ENCODE data around the gene ELMO1. TPM values are rescaled to one million over a fixed set of nuclear protein-coding genes. Genes with fewer than 3 reads are reported as not detected.

The ELMO1 gene
- total and polyA plus RNA-seq, 2 experiments from 2014 or later, result 19.7 to 28.7 TPM

- Histone ChIP-seq H4K20me1 (ENCODE audit: insufficient read depth, poor library complexity, severe bottlenecking) (no peaks in the 10 kb centered on the region), H3K9me2 (replicated peaks; ENCODE audit: insufficient read depth) (no peaks in the 10 kb centered on the region), H3K9me3 (ENCODE audit: low read depth) (no peaks in the 10 kb centered on the region), H3K4me3 (no peak overlapping the region), H3K79me2 (no peaks in the 10 kb centered on the region), H3K4me1 (ENCODE audit: insufficient read depth) (no peaks in the 10 kb centered on the region), H3K27ac (no peak overlapping the region), H2AFZ (no peak overlapping the region), H3K4me2 (no peak overlapping the region), H3K36me3 (replicated peaks; ENCODE audit: insufficient read depth, low read depth) (no peaks in the 10 kb centered on the region), H3K27me3 (no peaks in the 10 kb centered on the region)
- WGBS (ENCODE audit: low lambda C conversion rate, missing lambda C conversion rate), result 95% methylated on average over 2 of the region's 2 CpGs
- TF ChIP-seq, protein P1, sequence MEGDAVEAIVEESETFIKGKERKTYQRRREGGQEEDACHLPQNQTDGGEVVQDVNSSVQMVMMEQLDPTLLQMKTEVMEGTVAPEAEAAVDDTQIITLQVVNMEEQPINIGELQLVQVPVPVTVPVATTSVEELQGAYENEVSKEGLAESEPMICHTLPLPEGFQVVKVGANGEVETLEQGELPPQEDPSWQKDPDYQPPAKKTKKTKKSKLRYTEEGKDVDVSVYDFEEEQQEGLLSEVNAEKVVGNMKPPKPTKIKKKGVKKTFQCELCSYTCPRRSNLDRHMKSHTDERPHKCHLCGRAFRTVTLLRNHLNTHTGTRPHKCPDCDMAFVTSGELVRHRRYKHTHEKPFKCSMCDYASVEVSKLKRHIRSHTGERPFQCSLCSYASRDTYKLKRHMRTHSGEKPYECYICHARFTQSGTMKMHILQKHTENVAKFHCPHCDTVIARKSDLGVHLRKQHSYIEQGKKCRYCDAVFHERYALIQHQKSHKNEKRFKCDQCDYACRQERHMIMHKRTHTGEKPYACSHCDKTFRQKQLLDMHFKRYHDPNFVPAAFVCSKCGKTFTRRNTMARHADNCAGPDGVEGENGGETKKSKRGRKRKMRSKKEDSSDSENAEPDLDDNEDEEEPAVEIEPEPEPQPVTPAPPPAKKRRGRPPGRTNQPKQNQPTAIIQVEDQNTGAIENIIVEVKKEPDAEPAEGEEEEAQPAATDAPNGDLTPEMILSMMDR (IDR thresholded peaks at IDR 0.05; ENCODE audit: poor library complexity), result no peak
- TF ChIP-seq EZH2phosphoT487 (IDR thresholded peaks at IDR 0.05; ENCODE audit: low read depth, severe bottlenecking, unreplicated experiment), result no peak
- no peak for TF ChIP-seq EZH2 (IDR thresholded peaks at IDR 0.05; ENCODE audit: borderline replicate concordance)
- no peak for DNase-seq (ENCODE audit: low spot score)
Observed at GRCh38 chr7:36874041-36874440, 574.6 kb downstream of the ELMO1 start.

GRCh38 chr7:36871863-36872262 lies 576.8 kb downstream of the ELMO1 start:
- no peak overlapping the region for H3K4me3 ChIP-seq
- H3K9me2 ChIP-seq (replicated peaks; ENCODE audit: insufficient read depth), result no peaks in the 10 kb centered on the region
- no peaks in the 10 kb centered on the region for H3K36me3 ChIP-seq (replicated peaks; ENCODE audit: insufficient read depth, low read depth)
- no peak for DNase-seq (ENCODE audit: low spot score)
- no peak overlapping the region for H3K27ac ChIP-seq
- H4K20me1 ChIP-seq (ENCODE audit: insufficient read depth, poor library complexity, severe bottlenecking), result no peaks in the 10 kb centered on the region
- H3K4me1 ChIP-seq (ENCODE audit: insufficient read depth), result no peaks in the 10 kb centered on the region
- no peaks in the 10 kb centered on the region for H3K27me3 ChIP-seq
- H3K79me2 ChIP-seq, result no peaks in the 10 kb centered on the region
- no peaks in the 10 kb centered on the region for H3K9me3 ChIP-seq (ENCODE audit: low read depth)
- no peak overlapping the region for H2AFZ ChIP-seq
- no peak overlapping the region for H3K4me2 ChIP-seq
- TF ChIP-seq EZH2phosphoT487 (IDR thresholded peaks at IDR 0.05; ENCODE audit: low read depth, severe bottlenecking, unreplicated experiment) (no peak), EZH2 (IDR thresholded peaks at IDR 0.05; ENCODE audit: borderline replicate concordance) (no peak)
- TF ChIP-seq, protein P1 (IDR thresholded peaks at IDR 0.05; ENCODE audit: poor library complexity), result no peak

DNA sequence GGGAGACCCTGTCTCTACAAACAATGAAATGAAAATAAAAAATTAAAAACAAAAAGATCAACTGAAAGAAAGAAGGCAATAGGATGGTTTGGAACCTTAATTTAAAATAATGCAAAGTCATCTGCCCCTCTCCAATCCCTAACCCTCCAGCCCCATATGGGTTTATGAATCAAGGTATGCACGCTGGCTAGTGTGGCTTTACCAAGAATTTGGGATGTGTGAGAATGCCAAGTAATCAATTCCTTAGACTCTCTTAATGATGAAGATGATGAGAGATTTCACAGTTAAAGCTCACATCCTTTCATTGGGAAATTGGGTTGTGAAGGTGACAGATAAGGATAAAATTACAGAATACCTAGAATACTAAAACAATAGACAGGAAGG lies 577.3 kb downstream of the ELMO1 start:
- TF ChIP-seq EZH2 (IDR thresholded peaks at IDR 0.05; ENCODE audit: borderline replicate concordance) (no peak), EZH2phosphoT487 (IDR thresholded peaks at IDR 0.05; ENCODE audit: low read depth, severe bottlenecking, unreplicated experiment) (no peak)
- TF ChIP-seq, protein P1 (IDR thresholded peaks at IDR 0.05; ENCODE audit: poor library complexity), result no peak
- WGBS (ENCODE audit: low lambda C conversion rate, missing lambda C conversion rate), result 97% methylated on average over 1 of the region's 1 CpG
- no peaks in the 10 kb centered on the region for H3K4me1 ChIP-seq (ENCODE audit: insufficient read depth)

More for the DNA sequence above, 577.3 kb downstream of the ELMO1 start:
- Histone ChIP-seq H3K9me3 (ENCODE audit: low read depth) (no peaks in the 10 kb centered on the region), H3K9me2 (replicated peaks; ENCODE audit: insufficient read depth) (no peaks in the 10 kb centered on the region), H3K4me3 (no peak overlapping the region), H4K20me1 (ENCODE audit: insufficient read depth, poor library complexity, severe bottlenecking) (no peaks in the 10 kb centered on the region), H3K27ac (no peak overlapping the region), H3K79me2 (no peaks in the 10 kb centered on the region), H3K27me3 (no peaks in the 10 kb centered on the region), H3K36me3 (replicated peaks; ENCODE audit: insufficient read depth, low read depth) (no peaks in the 10 kb centered on the region), H2AFZ (no peak overlapping the region), H3K4me2 (no peak overlapping the region)
- DNase-seq (ENCODE audit: low spot score), result no peak

Data from hepatocyte (in vitro differentiated cells).